Transverse colon (tissue), 3 donors: ENCODE data around the gene GGA3.

Source experiments
- CTCF ChIP-seq, 5 experiments: fragments of 200-600 bp in 3 of 5; fragments of 450-650 bp in 2 of 5; sonication (generic) in 3 of 5; IDR thresholded peaks; 1 replicate in 2 of 5; 2 replicates in 3 of 5; pipeline ENCODE4 v1.5.1; 2016 to 2017; ENCODE audit warnings: antibody characterized with exemption in 5 of 5, inconsistent platforms in 3 of 5, mild to moderate bottlenecking in 2 of 5, moderate library complexity in 1 of 5
- POLR2A ChIP-seq: fragments of 450-650 bp; IDR thresholded peaks from one replicate; pipeline ENCODE4 v1.6.1; 2016; ENCODE audit warnings: antibody characterized with exemption, mild to moderate bottlenecking, moderate library complexity

DNA sequence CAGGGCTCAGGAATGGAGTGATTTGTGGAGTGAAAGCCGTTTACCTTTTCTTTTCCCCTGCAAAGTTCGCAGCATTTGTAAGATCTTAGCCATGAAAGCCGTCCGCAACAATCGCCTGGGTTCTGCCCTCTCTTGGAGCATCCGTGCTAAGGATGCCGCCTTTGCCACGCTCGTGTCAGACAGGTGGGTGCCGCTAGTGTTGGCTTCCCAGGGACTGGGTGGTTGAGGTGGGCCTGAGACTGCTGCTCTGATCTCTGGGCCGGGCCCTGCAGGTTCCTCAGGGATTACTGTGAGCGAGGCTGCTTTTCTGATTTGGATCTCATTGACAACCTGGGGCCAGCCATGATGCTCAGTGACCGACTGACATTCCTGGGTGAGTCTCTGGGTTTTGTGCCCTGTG, 28.6 kb downstream of the GGA3 start:
- TF ChIP-seq CTCF (IDR thresholded peaks at IDR 0.05), result no peak
- TF ChIP-seq POLR2A, result no peak
